Endothelial cell of umbilical vein (primary cell): ENCODE results near the gene HLA-DOA. TPM values are rescaled to one million over a fixed set of nuclear protein-coding genes. Genes with fewer than 3 reads are reported as not detected.

ENCODE experiments used
- BruUV-seq: library from RNA; stranded (reverse); fragments of 400-500 nt; replicated peaks from 2 replicates; lab custom pipeline; 2021; lab: Mats Ljungman, UMichigan
- CTCF ChIA-PET: fragments of 300-600, 350-600 bp; sonication (Branson Sonifier 250); formaldehyde crosslinking; loops from one replicate; lab custom pipeline; 2021; ENCODE audit warnings: antibody characterized with exemption, inconsistent platforms; lab: Charles Lee
- POLR2A ChIA-PET: fragments of 300-600, 350-600 bp; sonication (Branson Sonifier 250); formaldehyde crosslinking; loops from one replicate; lab custom pipeline; 2021; ENCODE audit warnings: antibody characterized with exemption, inconsistent platforms; lab: Charles Lee
- DNase-seq: peaks from one replicate; pipeline ENCODE4 v3.0.0-alpha.2; 2011; ENCODE audit warnings: low read depth, low spot score
- FAIRE-seq: peaks from 2 replicates; lab custom pipeline; 2011; peaks lifted over from hg19 to GRCh38; lab: Jason Lieb, UNC
- H2AFZ ChIP-seq: 2 replicates; pipeline ENCODE4 v1.6.0; 2012; ENCODE audit warnings: low read depth, low read length, control low read depth, inconsistent platforms
- H3K27ac ChIP-seq: 2 replicates; pipeline ENCODE4 v1.5.1; 2011; ENCODE audit warnings: low read depth, mild to moderate bottlenecking, control low read depth, low read length, moderate library complexity; ENCODE audit not compliant: insufficient read depth
- H3K27me3 ChIP-seq, 2 experiments: 2 replicates each; pipeline versions ENCODE4 v1.6.0 to v1.6.1; 2011; ENCODE audit warnings: low read length in 2 of 2, mixed read lengths in 1 of 2; ENCODE audit not compliant: control insufficient read depth in 2 of 2, insufficient read depth in 2 of 2
- H3K36me3 ChIP-seq, 2 experiments: 2 replicates in 1 of 2; 3 replicates in 1 of 2; pipeline ENCODE4 v1.5.1; 2011; ENCODE audit warnings: low read length in 2 of 2, mild to moderate bottlenecking in 1 of 2, moderate library complexity in 1 of 2; ENCODE audit not compliant: control insufficient read depth in 2 of 2, insufficient read depth in 2 of 2; ENCODE audit errors: extremely low read depth in 1 of 2
- H3K4me1 ChIP-seq: 3 replicates; pipeline ENCODE4 v1.5.1; 2011; ENCODE audit warnings: mild to moderate bottlenecking, low read length; ENCODE audit not compliant: control insufficient read depth, insufficient read depth; ENCODE audit errors: extremely low read depth
- H3K4me2 ChIP-seq: 2 replicates; pipeline ENCODE4 v1.6.1; 2011; ENCODE audit warnings: low read length, control low read depth, mixed read lengths; ENCODE audit not compliant: insufficient read depth
- H3K4me3 ChIP-seq, 3 experiments: fragments of 200-600 bp in 1 of 3; sonication (generic), shearing (Covaris generic) in 1 of 3; replicated peaks in 1 of 3; 2 replicates each; pipeline ENCODE4 v1.5.1; 2011 to 2016; ENCODE audit warnings: control low read depth in 3 of 3, low read length in 3 of 3, mild to moderate bottlenecking in 2 of 3, inconsistent platforms in 1 of 3, low read depth in 1 of 3, moderate library complexity in 1 of 3; ENCODE audit not compliant: insufficient read depth in 1 of 3
- H3K79me2 ChIP-seq: 2 replicates; pipeline ENCODE4 v1.6.0; 2012; ENCODE audit warnings: low read length, inconsistent platforms; ENCODE audit not compliant: control insufficient read depth, insufficient read depth
- H3K9ac ChIP-seq: replicated peaks from 2 replicates; pipeline ENCODE3; 2011; ENCODE audit warnings: low read length, control low read depth; ENCODE audit not compliant: insufficient read depth; ENCODE audit errors: extremely low read depth
- H3K9me1 ChIP-seq: replicated peaks from 3 replicates; pipeline ENCODE4 v1.6.0; 2011; ENCODE audit warnings: mild to moderate bottlenecking, low read length; ENCODE audit not compliant: control insufficient read depth, insufficient read depth; ENCODE audit errors: extremely low read depth
- H3K9me3 ChIP-seq: replicated peaks from 2 replicates; pipeline ENCODE4 v1.5.1; 2012; ENCODE audit warnings: low read length, inconsistent platforms; ENCODE audit not compliant: control insufficient read depth, insufficient read depth
- H4K20me1 ChIP-seq: replicated peaks from 2 replicates; pipeline ENCODE3; 2011; ENCODE audit warnings: mild to moderate bottlenecking, low read length; ENCODE audit not compliant: control insufficient read depth, insufficient read depth; ENCODE audit errors: extremely low read depth
- EZH2 ChIP-seq: IDR thresholded peaks from 2 replicates; pipeline ENCODE4 v1.6.1; 2012; ENCODE audit warnings: borderline replicate concordance, low read depth, mild to moderate bottlenecking, moderate library complexity, low read length, inconsistent platforms; ENCODE audit not compliant: severe bottlenecking
- FOS ChIP-seq: IDR thresholded peaks from 2 replicates; pipeline ENCODE4 v1.6.1; 2011; ENCODE audit warnings: mild to moderate bottlenecking, low read length, moderate library complexity, borderline replicate concordance; ENCODE audit not compliant: insufficient read depth
- GATA2 ChIP-seq: IDR thresholded peaks from 2 replicates; pipeline ENCODE4 v1.7.0; 2011; ENCODE audit warnings: low read depth, mild to moderate bottlenecking, moderate library complexity, mixed read lengths, low read length; ENCODE audit not compliant: insufficient read length, insufficient read depth
- JUN ChIP-seq: IDR thresholded peaks from 2 replicates; pipeline ENCODE4 v1.6.1; 2011; ENCODE audit warnings: borderline replicate concordance, low read depth; ENCODE audit not compliant: insufficient read length, insufficient read depth
- MYC ChIP-seq: IDR thresholded peaks from one replicate; pipeline ENCODE4 v1.6.1; 2011; ENCODE audit warnings: mild to moderate bottlenecking, low read depth, low read length
- POLR2A ChIP-seq: IDR thresholded peaks from 2 replicates; pipeline ENCODE4 v1.6.1; 2012; ENCODE audit warnings: low read depth, mild to moderate bottlenecking, control low read depth, low read length
- POLR2AphosphoS5 ChIP-seq: IDR thresholded peaks from 2 replicates; pipeline ENCODE4 v1.6.1; 2012; ENCODE audit warnings: low read depth, mild to moderate bottlenecking, control low read depth, low read length, moderate library complexity; ENCODE audit not compliant: insufficient read depth
- dilution Hi-C: fragments of 300-500 bp; cut with MboI; formaldehyde crosslinking; loops from one replicate; pipeline ENCODE4 v1.15.0; 2019; ENCODE audit warnings: low sequenced_read_pairs; ENCODE audit not compliant: extremely low pct_ligation_motif_present
- intact Hi-C: fragments of 100-400 bp; cut with micrococcal nuclease; formaldehyde crosslinking; loops from one replicate; pipeline ENCODE4 v1.10.0; 2022
- polyA plus RNA-seq, 4 experiments: library from polyadenylated mRNA; depleted of rRNA in 3 of 4; stranded (reverse) in 3 of 4; unstranded in 1 of 4; fragments of >200 nt; gene quantifications; 2 replicates each; pipeline versions ENCODE4 v1.2.1 to v1.2.3, GENCODE V29; 2011 to 2012; ENCODE audit warnings: missing spikeins in 1 of 4
- total RNA-seq: library from RNA; stranded (reverse); gene quantifications from 2 replicates; pipeline ENCODE4 v1.2.3, GENCODE V29; 2021
- TF ChIP-seq, protein P1 (sequence below), 2 donors: IDR thresholded peaks; 1 replicate in 1 of 2; 2 replicates in 1 of 2; pipeline ENCODE4 v1.5.1; 2011; ENCODE audit warnings: low read length in 2 of 2, mild to moderate bottlenecking in 2 of 2, moderate library complexity in 2 of 2, control low read depth in 1 of 2, inconsistent platforms in 1 of 2, low read depth in 1 of 2; ENCODE audit not compliant: insufficient read depth in 1 of 2; ENCODE audit errors: extremely low read depth in 1 of 2
- TF ChIP-seq, protein P2 (sequence below): IDR thresholded peaks from 2 replicates; pipeline ENCODE4 v1.6.1; 2011; ENCODE audit not compliant: insufficient read depth, insufficient read length

The HLA-DOA gene
- total and polyA plus RNA-seq, 2 donors (not counting 3 experiments of a cell fraction or from before 2014, with no cell fraction given), result not detected

DNA sequence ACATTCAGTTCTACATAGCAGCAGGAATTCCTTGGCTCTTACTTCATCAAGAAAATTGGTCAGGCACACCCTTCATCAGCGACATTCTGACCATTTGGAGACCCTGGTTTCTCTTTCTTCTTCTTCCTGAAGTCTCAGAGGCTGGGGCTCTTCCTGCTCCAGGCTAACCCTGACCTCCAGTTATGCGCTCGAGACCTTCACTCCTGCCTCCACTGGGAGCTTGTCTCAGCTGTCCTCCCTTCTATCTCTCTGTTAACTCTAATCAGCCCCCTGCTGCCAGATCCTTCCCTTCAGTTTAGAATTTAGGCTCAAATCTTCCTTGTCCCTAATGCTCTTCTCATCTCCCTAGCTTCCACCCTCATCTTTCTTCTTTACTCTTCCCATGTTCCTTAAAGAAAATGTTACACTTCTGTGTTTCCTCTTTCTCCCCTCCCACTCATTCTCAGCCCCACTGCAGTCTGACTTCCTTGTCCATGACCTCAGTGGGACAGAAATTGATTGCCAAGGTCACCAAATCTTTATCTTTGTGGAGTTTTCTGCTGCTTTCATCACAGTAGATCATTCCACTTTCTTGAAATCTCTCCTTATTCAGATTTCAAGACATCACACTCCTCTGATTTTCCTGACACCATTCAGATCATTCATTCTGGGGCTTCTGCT, 8.4 kb upstream of the HLA-DOA start:
- Histone ChIP-seq H3K27me3 (peaks cover 9 to 33% of the 10 kb centered on the region in 2 experiments), H3K36me3 (no peaks in the 10 kb centered on the region), H3K4me1 (peaks cover 8% of the 10 kb centered on the region), H3K79me2 (no peaks in the 10 kb centered on the region), H3K4me3 (no peak overlapping the region), H3K27ac (no peak overlapping the region), H3K9me3 (no peaks in the 10 kb centered on the region), H3K9me1 (no peaks in the 10 kb centered on the region), H3K4me2 (no peak overlapping the region), H2AFZ (no peak overlapping the region), H3K9ac (no peak overlapping the region), H4K20me1 (no peaks in the 10 kb centered on the region)
- ChIA-PET POLR2A (interaction anchor here (1.5 kb wide), 1 partner anchor 63 kb away, joined by 3 read pairs; no protein-coding TSS in a partner anchor), CTCF (interaction anchor here (0.7 to 6.7 kb wide), 8 partner anchors 62 to 230 kb away, joined by 3 to 88 read pairs (median 4); no protein-coding TSS in a partner anchor)
- BruUV-seq, result no TSS peak
- intact Hi-C loops, result no loop called here
- dilution Hi-C loops, result no loop called here
- TF ChIP-seq JUN (no peak), POLR2A (no peak), MYC (no peak), EZH2 (no peak), POLR2AphosphoS5 (no peak), GATA2 (no peak), FOS (no peak)
- TF ChIP-seq, protein P1, sequence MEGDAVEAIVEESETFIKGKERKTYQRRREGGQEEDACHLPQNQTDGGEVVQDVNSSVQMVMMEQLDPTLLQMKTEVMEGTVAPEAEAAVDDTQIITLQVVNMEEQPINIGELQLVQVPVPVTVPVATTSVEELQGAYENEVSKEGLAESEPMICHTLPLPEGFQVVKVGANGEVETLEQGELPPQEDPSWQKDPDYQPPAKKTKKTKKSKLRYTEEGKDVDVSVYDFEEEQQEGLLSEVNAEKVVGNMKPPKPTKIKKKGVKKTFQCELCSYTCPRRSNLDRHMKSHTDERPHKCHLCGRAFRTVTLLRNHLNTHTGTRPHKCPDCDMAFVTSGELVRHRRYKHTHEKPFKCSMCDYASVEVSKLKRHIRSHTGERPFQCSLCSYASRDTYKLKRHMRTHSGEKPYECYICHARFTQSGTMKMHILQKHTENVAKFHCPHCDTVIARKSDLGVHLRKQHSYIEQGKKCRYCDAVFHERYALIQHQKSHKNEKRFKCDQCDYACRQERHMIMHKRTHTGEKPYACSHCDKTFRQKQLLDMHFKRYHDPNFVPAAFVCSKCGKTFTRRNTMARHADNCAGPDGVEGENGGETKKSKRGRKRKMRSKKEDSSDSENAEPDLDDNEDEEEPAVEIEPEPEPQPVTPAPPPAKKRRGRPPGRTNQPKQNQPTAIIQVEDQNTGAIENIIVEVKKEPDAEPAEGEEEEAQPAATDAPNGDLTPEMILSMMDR (IDR thresholded peaks at IDR 0.05; ENCODE audit: extremely low read depth in 1 of 2, insufficient read depth in 1 of 2, low read depth in 1 of 2, low read length in 2 of 2), result no peak
- TF ChIP-seq, protein P2, sequence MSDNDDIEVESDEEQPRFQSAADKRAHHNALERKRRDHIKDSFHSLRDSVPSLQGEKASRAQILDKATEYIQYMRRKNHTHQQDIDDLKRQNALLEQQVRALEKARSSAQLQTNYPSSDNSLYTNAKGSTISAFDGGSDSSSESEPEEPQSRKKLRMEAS, result no peak
- no peak for FAIRE-seq
- DNase-seq, result no peak
